H9 (cell line): Measurements from ENCODE around the gene ALAS1. TPM values are rescaled to one million over a fixed set of nuclear protein-coding genes. Genes with fewer than 3 reads are reported as not detected.
A peak's percentile ranks its signal among the peaks of the same experiment; 100 is the strongest.

Experiments used
- DNase-seq: peaks from one replicate; pipeline ENCODE4 v3.0.0-alpha.2; 2017
- H2AFZ ChIP-seq: one replicate; pipeline ENCODE4 v1.6.1; 2013; ENCODE audit warnings: mild to moderate bottlenecking, low read length, control low read depth, moderate library complexity
- H2AK5ac ChIP-seq: 2 replicates; pipeline ENCODE4 v1.6.1; 2013; ENCODE audit warnings: low read length, control low read depth, mixed read lengths; ENCODE audit not compliant: insufficient read length
- H2BK120ac ChIP-seq: one replicate; pipeline ENCODE4 v1.6.1; 2013; ENCODE audit warnings: low read depth, mild to moderate bottlenecking, low read length, control low read depth, inconsistent platforms; ENCODE audit not compliant: poor library complexity, severe bottlenecking
- H2BK12ac ChIP-seq: 2 replicates; pipeline ENCODE4 v1.6.1; 2013; ENCODE audit warnings: low read length, control low read depth, mixed read lengths, low read depth; ENCODE audit not compliant: insufficient read length
- H2BK15ac ChIP-seq: 2 replicates; pipeline ENCODE4 v1.6.1; 2013; ENCODE audit warnings: low read depth, low read length, control low read depth
- H2BK20ac ChIP-seq: one replicate; pipeline ENCODE4 v1.6.1; 2013; ENCODE audit warnings: low read depth, mild to moderate bottlenecking, low read length, control low read depth, inconsistent platforms; ENCODE audit not compliant: poor library complexity, severe bottlenecking
- H2BK5ac ChIP-seq: 2 replicates; pipeline ENCODE4 v1.6.1; 2013; ENCODE audit warnings: low read length, control low read depth, mixed read lengths; ENCODE audit not compliant: insufficient read length
- H3K14ac ChIP-seq: 2 replicates; pipeline ENCODE4 v1.6.1; 2013; ENCODE audit warnings: low read length, control low read depth; ENCODE audit not compliant: insufficient read depth
- H3K18ac ChIP-seq: 2 replicates; pipeline ENCODE4 v1.6.1; 2013; ENCODE audit warnings: low read depth, mild to moderate bottlenecking, mixed read lengths, low read length, control low read depth; ENCODE audit not compliant: insufficient read length
- H3K23ac ChIP-seq: 2 replicates; pipeline ENCODE4 v1.6.1; 2013; ENCODE audit warnings: low read length, control low read depth, mixed read lengths, low read depth; ENCODE audit not compliant: insufficient read length
- H3K23me2 ChIP-seq: 2 replicates; pipeline ENCODE4 v1.6.1; 2013; ENCODE audit warnings: low read depth, mild to moderate bottlenecking, mixed read lengths, low read length, control low read depth; ENCODE audit not compliant: insufficient read length, poor library complexity, severe bottlenecking
- H3K27ac ChIP-seq: 2 replicates; pipeline ENCODE4 v1.5.1; 2013; ENCODE audit warnings: low read length, control low read depth, mixed read lengths, low read depth; ENCODE audit not compliant: insufficient read length
- H3K27me3 ChIP-seq: 2 replicates; pipeline ENCODE4 v1.6.1; 2013; ENCODE audit warnings: low read length, control low read depth, inconsistent platforms; ENCODE audit not compliant: insufficient read depth
- H3K4ac ChIP-seq: 2 replicates; pipeline ENCODE4 v1.6.1; 2013; ENCODE audit warnings: low read depth, mild to moderate bottlenecking, control low read depth, inconsistent platforms, low read length, moderate library complexity
- H3K4me1 ChIP-seq: 2 replicates; pipeline ENCODE4 v1.6.1; 2013; ENCODE audit warnings: low read length, control low read depth, inconsistent platforms; ENCODE audit not compliant: insufficient read depth
- H3K4me2 ChIP-seq: 2 replicates; pipeline ENCODE4 v1.6.1; 2013; ENCODE audit warnings: low read length, control low read depth, mixed read lengths; ENCODE audit not compliant: insufficient read length, insufficient read depth
- H3K56ac ChIP-seq: 2 replicates; pipeline ENCODE4 v1.6.1; 2013; ENCODE audit warnings: low read depth, mild to moderate bottlenecking, mixed read lengths, low read length, control low read depth; ENCODE audit not compliant: insufficient read length
- H3K79me1 ChIP-seq: 2 replicates; pipeline ENCODE4 v1.6.1; 2013; ENCODE audit warnings: low read depth, mild to moderate bottlenecking, moderate library complexity, low read length, control low read depth, inconsistent platforms; ENCODE audit not compliant: insufficient read depth, poor library complexity, severe bottlenecking
- H3K79me2 ChIP-seq: 2 replicates; pipeline ENCODE4 v1.6.1; 2013; ENCODE audit warnings: low read length, control low read depth, inconsistent platforms; ENCODE audit not compliant: insufficient read depth
- H3K9ac ChIP-seq: 2 replicates; pipeline ENCODE4 v1.6.1; 2013; ENCODE audit warnings: low read length, control low read depth, mixed read lengths; ENCODE audit not compliant: insufficient read length; ENCODE audit errors: extremely low read depth
- H3K9me3 ChIP-seq: one replicate; pipeline ENCODE4 v1.6.1; 2013; ENCODE audit warnings: low read depth, low read length, inconsistent platforms; ENCODE audit not compliant: control insufficient read depth
- H3T11ph ChIP-seq: one replicate; pipeline ENCODE4 v1.6.1; 2013; ENCODE audit warnings: mild to moderate bottlenecking, low read length, control low read depth, inconsistent platforms
- H4K20me1 ChIP-seq: one replicate; pipeline ENCODE4 v1.6.1; 2013; ENCODE audit not compliant: control insufficient read depth, insufficient read length, insufficient read depth
- H4K5ac ChIP-seq: 2 replicates; pipeline ENCODE4 v1.6.1; 2013; ENCODE audit warnings: low read depth, mild to moderate bottlenecking, mixed read lengths, low read length, control low read depth; ENCODE audit not compliant: insufficient read length
- H4K8ac ChIP-seq: replicated peaks from 2 replicates; pipeline ENCODE4 v1.6.1; 2013; ENCODE audit warnings: low read length, control low read depth, mixed read lengths, low read depth; ENCODE audit not compliant: insufficient read length
- H4K91ac ChIP-seq: 2 replicates; pipeline ENCODE4 v1.6.1; 2013; ENCODE audit warnings: low read depth, mild to moderate bottlenecking, moderate library complexity, mixed read lengths, low read length, control low read depth; ENCODE audit not compliant: insufficient read length
- H3K27ac Mint-ChIP-seq, 3 experiments: 2 replicates in 2 of 3; 3 replicates in 1 of 3; pipeline ENCODE4 v1.8.0; 2020 to 2021; ENCODE audit warnings: mixed read lengths in 3 of 3, mild to moderate bottlenecking in 1 of 3, moderate library complexity in 1 of 3
- H3K27me3 Mint-ChIP-seq: 2 replicates; pipeline ENCODE4 v1.8.0; 2021; ENCODE audit warnings: low read depth, mild to moderate bottlenecking, moderate library complexity, mixed read lengths
- H3K36me3 Mint-ChIP-seq, 3 experiments: 2 replicates in 2 of 3; 3 replicates in 1 of 3; pipeline ENCODE4 v1.8.0; 2020 to 2021; ENCODE audit warnings: low read depth in 3 of 3, mixed read lengths in 3 of 3; ENCODE audit not compliant: insufficient read depth in 1 of 3
- H3K4me1 Mint-ChIP-seq, 2 experiments: 2 replicates each; pipeline ENCODE4 v1.8.0; 2020; ENCODE audit warnings: mixed read lengths in 2 of 2
- H3K4me3 Mint-ChIP-seq, 2 experiments: 2 replicates in 1 of 2; 3 replicates in 1 of 2; pipeline ENCODE4 v1.8.0; 2020 to 2021; ENCODE audit warnings: mild to moderate bottlenecking in 2 of 2, mixed read lengths in 2 of 2, moderate library complexity in 1 of 2
- H3K9me3 Mint-ChIP-seq, 2 experiments: 2 replicates in 1 of 2; 3 replicates in 1 of 2; pipeline ENCODE4 v1.8.0; 2020; ENCODE audit warnings: mild to moderate bottlenecking in 2 of 2, mixed read lengths in 2 of 2, moderate library complexity in 1 of 2
- WGBS: extraction: QIAGEN DNeasy Blood & Tissue Kit; methylation state at CpG from one replicate; pipeline ENCODE4 v1.1.7; 2013; ENCODE audit warnings: missing lambda C conversion rate, low lambda C conversion rate, mixed read lengths; ENCODE audit not compliant: insufficient read length; ENCODE audit errors: extremely low coverage; 5-methylcytosine and 5-hydroxymethylcytosine counted together
- total RNA-seq: library from RNA; stranded (reverse); gene quantifications from 2 replicates; pipeline ENCODE4 v1.2.1, GENCODE V29; 2021
- TF ChIP-seq, protein P1 (sequence below): fragments of 200-600 bp; sonication (generic); conservative IDR thresholded peaks from 3 replicates; pipeline ENCODE4 v1.8.0; 2021; ENCODE audit warnings: antibody characterized with exemption, mild to moderate bottlenecking

ALAS1 gene
- total RNA-seq, 1 experiment from 2014 or later: 39.1 TPM

DNA sequence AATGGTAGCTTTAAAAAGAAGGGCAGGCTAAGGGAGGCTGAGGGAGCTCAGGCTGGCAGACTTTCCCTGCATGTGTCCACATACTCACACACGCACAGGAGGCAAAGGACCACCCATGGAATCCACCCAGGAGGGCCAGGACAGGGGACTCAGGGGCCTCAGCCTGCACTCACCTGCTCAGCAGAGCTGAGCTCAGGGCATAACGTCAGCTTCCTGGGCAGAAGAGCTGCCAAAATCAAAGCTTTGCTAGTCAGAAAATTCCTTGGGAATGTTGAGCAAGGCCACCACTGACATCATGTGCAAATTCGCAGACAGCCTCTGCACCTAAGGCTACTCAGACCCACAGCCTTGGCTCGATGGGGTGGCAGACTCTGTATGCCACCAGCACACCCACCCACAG lies 16.4 kb upstream of the ALAS1 start:
- H3K23ac ChIP-seq: no peak overlapping the region
- no peak overlapping the region for H4K8ac ChIP-seq
- no peaks in the 10 kb centered on the region for H3K4me1 ChIP-seq
- H3K36me3 Mint-ChIP-seq: no peaks in the 10 kb centered on the region
- no peak overlapping the region for H2BK15ac ChIP-seq
- DNase-seq: no peak
- no peaks in the 10 kb centered on the region for H3K79me2 ChIP-seq
- H3K79me1 ChIP-seq: no peaks in the 10 kb centered on the region
- H3K27me3 ChIP-seq: no peaks in the 10 kb centered on the region
- no peak overlapping the region for H4K5ac ChIP-seq
- no peak overlapping the region for H2AK5ac ChIP-seq
- H4K20me1 ChIP-seq: no peaks in the 10 kb centered on the region
- H2AFZ ChIP-seq: no peak overlapping the region
- no peak overlapping the region for H4K91ac ChIP-seq
- H3K56ac ChIP-seq: no peak overlapping the region
- H3K18ac ChIP-seq: no peak overlapping the region
- TF ChIP-seq, protein P1, sequence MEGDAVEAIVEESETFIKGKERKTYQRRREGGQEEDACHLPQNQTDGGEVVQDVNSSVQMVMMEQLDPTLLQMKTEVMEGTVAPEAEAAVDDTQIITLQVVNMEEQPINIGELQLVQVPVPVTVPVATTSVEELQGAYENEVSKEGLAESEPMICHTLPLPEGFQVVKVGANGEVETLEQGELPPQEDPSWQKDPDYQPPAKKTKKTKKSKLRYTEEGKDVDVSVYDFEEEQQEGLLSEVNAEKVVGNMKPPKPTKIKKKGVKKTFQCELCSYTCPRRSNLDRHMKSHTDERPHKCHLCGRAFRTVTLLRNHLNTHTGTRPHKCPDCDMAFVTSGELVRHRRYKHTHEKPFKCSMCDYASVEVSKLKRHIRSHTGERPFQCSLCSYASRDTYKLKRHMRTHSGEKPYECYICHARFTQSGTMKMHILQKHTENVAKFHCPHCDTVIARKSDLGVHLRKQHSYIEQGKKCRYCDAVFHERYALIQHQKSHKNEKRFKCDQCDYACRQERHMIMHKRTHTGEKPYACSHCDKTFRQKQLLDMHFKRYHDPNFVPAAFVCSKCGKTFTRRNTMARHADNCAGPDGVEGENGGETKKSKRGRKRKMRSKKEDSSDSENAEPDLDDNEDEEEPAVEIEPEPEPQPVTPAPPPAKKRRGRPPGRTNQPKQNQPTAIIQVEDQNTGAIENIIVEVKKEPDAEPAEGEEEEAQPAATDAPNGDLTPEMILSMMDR: no peak
- no peak overlapping the region for H3T11ph ChIP-seq
- H2BK20ac ChIP-seq: no peak overlapping the region
- H2BK120ac ChIP-seq: no peak overlapping the region
- no peak overlapping the region for H2BK5ac ChIP-seq
- H3K4me3 Mint-ChIP-seq: no peak overlapping the region
- no peak overlapping the region for H3K4me2 ChIP-seq
- H3K4ac ChIP-seq: no peak overlapping the region
- H3K27ac ChIP-seq: no peak overlapping the region
- no CpG with 5 or more reads among the region's 4 CpGs for WGBS
- H3K9me3 ChIP-seq: no peaks in the 10 kb centered on the region
- H3K23me2 ChIP-seq: no peaks in the 10 kb centered on the region
- no peak overlapping the region for H3K9ac ChIP-seq
- peaks cover 10% of the 10 kb centered on the region; the same call in 1 of the 2 replicates for H3K27me3 Mint-ChIP-seq
- peaks cover 15 to 17% of the 10 kb centered on the region in 2 experiments for H3K4me1 Mint-ChIP-seq
- no peak overlapping the region for H2BK12ac ChIP-seq
- peak overlapping the region; percentile 66; the same call in 1 of the 2 replicates for H3K14ac ChIP-seq
- H3K9me3 Mint-ChIP-seq: no peaks in the 10 kb centered on the region
- H3K27ac Mint-ChIP-seq: no peak overlapping the region
